ENCODE results near the gene MAN2A1. TPM values are rescaled to one million over a fixed set of nuclear protein-coding genes. Genes with fewer than 3 reads are reported as not detected.
"Not testable (repeated sequence)": the region's sequence is repeated elsewhere in the genome, so short reads cannot be mapped to it uniquely, and the experiment has no call there.

Gene MAN2A1
- total and polyA plus RNA-seq, 2 donors: 22.2 to 66.4 TPM

DNA sequence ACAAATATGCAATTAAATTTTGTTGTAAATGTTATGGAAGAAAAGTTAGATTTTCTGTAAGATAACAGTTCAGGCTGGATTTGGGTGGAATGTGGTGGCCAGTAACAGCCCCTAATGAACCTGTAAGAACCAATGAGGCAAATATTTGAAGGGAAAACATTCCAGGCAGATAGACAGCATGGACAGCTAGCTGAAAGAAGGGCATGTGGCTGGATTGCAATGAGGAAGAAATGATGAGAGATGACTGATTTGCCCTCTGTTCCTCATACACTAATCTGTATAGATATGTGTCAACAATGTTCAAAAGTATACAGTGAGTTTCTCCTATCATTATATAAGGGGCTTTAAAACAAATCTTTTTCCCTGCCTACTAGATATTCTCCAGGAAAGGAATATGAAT, 58.8 kb downstream of the MAN2A1 start:
- no peak for DNase-seq (ENCODE audit: low read depth in 6 of 9, low spot score in 9 of 9)

GRCh38 chr5:109750463-109750862, 60.7 kb downstream of the MAN2A1 start:
- Histone ChIP-seq H3K4me3 (ENCODE audit: low read length in 2 of 2) (no peak overlapping the region), H3K27ac (ENCODE audit: low read depth in 1 of 2, low read length in 1 of 2) (no peak overlapping the region), H3K9me3 (ENCODE audit: control insufficient read depth in 2 of 2, insufficient read depth in 1 of 2, low read length in 1 of 2) (no peaks in the 10 kb centered on the region), H3K4me1 (ENCODE audit: control insufficient read depth in 2 of 2, insufficient read depth in 2 of 2, low read length in 2 of 2) (peaks cover 0 to 7% of the 10 kb centered on the region in 2 donors), H3K36me3 (ENCODE audit: control insufficient read depth in 2 of 2, insufficient read depth in 2 of 2, low read length in 1 of 2) (peaks cover 0 to 20% of the 10 kb centered on the region in 2 donors), H3K27me3 (ENCODE audit: control insufficient read depth in 2 of 2, insufficient read depth in 1 of 2, low read length in 1 of 2) (no peaks in the 10 kb centered on the region)
- no peak for DNase-seq (ENCODE audit: low read depth in 6 of 9, low spot score in 9 of 9)

More for the DNA sequence above, 58.8 kb downstream of the MAN2A1 start:
- no peak overlapping the region for H3K4me3 ChIP-seq (ENCODE audit: low read length in 2 of 2)
- H3K27ac ChIP-seq (ENCODE audit: low read depth in 1 of 2, low read length in 1 of 2): no peak overlapping the region
- H3K4me1 ChIP-seq (ENCODE audit: control insufficient read depth in 2 of 2, insufficient read depth in 2 of 2, low read length in 2 of 2): peaks cover 0 to 2% of the 10 kb centered on the region in 2 donors
- H3K27me3 ChIP-seq (ENCODE audit: control insufficient read depth in 2 of 2, insufficient read depth in 1 of 2, low read length in 1 of 2): no peaks in the 10 kb centered on the region
- H3K36me3 ChIP-seq (ENCODE audit: control insufficient read depth in 2 of 2, insufficient read depth in 2 of 2, low read length in 1 of 2): peaks cover 4 to 22% of the 10 kb centered on the region in 2 donors
- H3K9me3 ChIP-seq (ENCODE audit: control insufficient read depth in 2 of 2, insufficient read depth in 1 of 2, low read length in 1 of 2): no peaks in the 10 kb centered on the region

DNA sequence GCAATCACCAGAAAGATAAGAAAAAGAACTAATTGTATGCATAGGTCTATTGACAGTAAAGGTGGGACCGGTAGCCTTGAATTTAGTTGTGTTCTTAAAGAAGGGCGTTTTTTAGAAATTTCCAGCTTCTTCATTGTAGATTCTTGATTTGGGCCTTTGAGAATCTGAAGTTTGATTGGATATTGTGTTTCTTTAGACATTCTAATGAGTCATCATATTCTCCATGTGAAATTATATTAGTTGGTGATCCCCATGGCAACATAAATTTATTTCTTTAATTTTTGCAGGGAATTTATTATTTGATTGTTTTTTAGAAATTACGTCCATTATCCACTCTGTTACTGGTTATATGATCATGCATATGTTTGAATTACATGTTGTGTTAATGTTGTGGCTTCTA, 63.6 kb downstream of the MAN2A1 start:
- WGBS: 98% methylated on average over 3 of the region's 3 CpGs
- H3K27ac ChIP-seq (ENCODE audit: low read depth in 1 of 2, low read length in 1 of 2): no peak overlapping the region

DNA sequence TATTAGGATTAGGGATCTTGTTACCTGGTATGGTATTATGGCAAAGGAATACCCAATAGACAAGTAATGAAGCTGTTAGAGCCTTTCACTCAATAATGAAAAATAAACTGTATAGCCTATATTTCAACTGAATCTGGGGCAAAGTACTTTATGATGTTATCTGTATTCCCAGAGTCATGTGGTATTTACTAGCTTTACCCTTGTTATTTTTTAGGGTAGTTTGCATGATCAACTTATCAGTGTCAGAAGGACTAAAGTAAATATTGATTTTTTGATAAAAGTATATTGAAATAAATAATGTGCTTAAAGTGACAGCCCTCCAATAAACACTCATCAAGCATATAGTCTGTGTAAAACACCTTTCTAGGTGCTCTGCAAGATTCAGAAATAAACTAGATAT, 64.6 kb downstream of the MAN2A1 start:
- Histone ChIP-seq H3K9me3 (ENCODE audit: control insufficient read depth in 2 of 2, insufficient read depth in 1 of 2, low read length in 1 of 2) (no peaks in the 10 kb centered on the region), H3K27ac (ENCODE audit: low read depth in 1 of 2, low read length in 1 of 2) (no peak overlapping the region), H3K4me3 (ENCODE audit: low read length in 2 of 2) (no peak overlapping the region), H3K36me3 (ENCODE audit: control insufficient read depth in 2 of 2, insufficient read depth in 2 of 2, low read length in 1 of 2) (peaks cover 3 to 35% of the 10 kb centered on the region in 2 donors), H3K4me1 (ENCODE audit: control insufficient read depth in 2 of 2, insufficient read depth in 2 of 2, low read length in 2 of 2) (peaks cover 0 to 5% of the 10 kb centered on the region in 2 donors), H3K27me3 (ENCODE audit: control insufficient read depth in 2 of 2, insufficient read depth in 1 of 2, low read length in 1 of 2) (no peaks in the 10 kb centered on the region)
- DNase-seq (ENCODE audit: low read depth in 6 of 9, low spot score in 9 of 9): no peak

More for the DNA sequence above, 63.6 kb downstream of the MAN2A1 start:
- Histone ChIP-seq H3K36me3 (ENCODE audit: control insufficient read depth in 2 of 2, insufficient read depth in 2 of 2, low read length in 1 of 2) (peaks cover 3 to 35% of the 10 kb centered on the region in 2 donors), H3K4me3 (ENCODE audit: low read length in 2 of 2) (no peak overlapping the region), H3K4me1 (ENCODE audit: control insufficient read depth in 2 of 2, insufficient read depth in 2 of 2, low read length in 2 of 2) (peaks cover 0 to 7% of the 10 kb centered on the region in 2 donors), H3K9me3 (ENCODE audit: control insufficient read depth in 2 of 2, insufficient read depth in 1 of 2, low read length in 1 of 2) (no peaks in the 10 kb centered on the region), H3K27me3 (ENCODE audit: control insufficient read depth in 2 of 2, insufficient read depth in 1 of 2, low read length in 1 of 2) (no peaks in the 10 kb centered on the region)
- DNase-seq (ENCODE audit: low read depth in 6 of 9, low spot score in 9 of 9): no peak

DNA sequence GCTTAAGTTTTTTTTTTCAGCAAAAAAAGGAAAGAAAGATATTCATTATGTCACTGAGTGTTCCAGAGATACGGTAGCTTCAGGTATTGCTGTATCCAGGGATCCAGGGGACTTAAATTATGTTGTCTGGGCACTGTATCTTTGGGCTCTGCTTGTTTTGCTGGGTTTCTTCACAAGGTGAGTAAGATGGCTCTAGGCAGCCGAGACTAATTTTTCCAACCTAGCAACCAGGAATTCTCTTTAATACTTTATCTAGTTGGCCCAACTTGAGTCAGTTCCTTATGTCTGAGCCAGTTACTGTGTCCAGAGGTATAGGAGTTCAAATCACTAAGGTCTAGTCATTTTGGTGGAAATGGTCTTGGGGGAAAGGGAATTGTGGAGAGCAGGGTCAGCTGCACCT, 66.0 kb downstream of the MAN2A1 start:
- H3K4me3 ChIP-seq (ENCODE audit: low read length in 2 of 2): no peak overlapping the region
- peaks cover 0 to 5% of the 10 kb centered on the region in 2 donors for H3K4me1 ChIP-seq (ENCODE audit: control insufficient read depth in 2 of 2, insufficient read depth in 2 of 2, low read length in 2 of 2)
- peaks cover 3 to 35% of the 10 kb centered on the region in 2 donors for H3K36me3 ChIP-seq (ENCODE audit: control insufficient read depth in 2 of 2, insufficient read depth in 2 of 2, low read length in 1 of 2)
- 49% methylated on average over 2 of the region's 2 CpGs for WGBS
- no peaks in the 10 kb centered on the region for H3K27me3 ChIP-seq (ENCODE audit: control insufficient read depth in 2 of 2, insufficient read depth in 1 of 2, low read length in 1 of 2)
- H3K9me3 ChIP-seq (ENCODE audit: control insufficient read depth in 2 of 2, insufficient read depth in 1 of 2, low read length in 1 of 2): no peaks in the 10 kb centered on the region
- H3K27ac ChIP-seq (ENCODE audit: low read depth in 1 of 2, low read length in 1 of 2): no peak overlapping the region
- DNase-seq (ENCODE audit: low read depth in 6 of 9, low spot score in 9 of 9): no peak

DNA sequence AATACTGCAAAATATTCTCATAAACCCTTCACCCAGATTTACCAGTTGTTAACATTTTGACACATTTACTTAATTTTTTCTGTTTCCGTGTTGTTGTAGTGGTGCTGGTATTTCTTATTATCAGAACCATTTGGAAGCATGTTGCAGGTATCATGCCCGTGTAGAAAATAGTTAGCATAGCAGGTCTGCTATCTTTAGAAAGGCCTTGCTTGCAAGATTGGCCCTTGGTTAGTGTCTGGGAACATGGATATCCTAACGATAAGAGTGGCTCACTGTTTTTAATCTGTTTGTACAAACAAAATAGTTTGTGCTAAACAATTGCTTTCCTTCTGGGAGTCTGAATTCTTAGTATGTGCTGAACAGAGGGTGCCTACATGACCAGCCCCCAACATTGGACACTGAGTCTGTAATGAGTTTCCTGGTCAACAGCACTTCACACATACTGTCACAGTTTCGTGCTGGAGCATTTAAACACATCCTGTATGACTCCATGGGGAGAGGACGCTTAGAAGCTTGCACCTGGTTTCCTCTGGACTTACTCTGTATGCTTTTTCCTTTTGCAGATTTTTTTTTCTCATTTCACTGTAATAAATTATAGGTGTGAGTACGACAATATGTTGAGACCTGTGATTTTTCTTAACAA, 66.9 kb downstream of the MAN2A1 start:
- 93% methylated on average over 6 of the region's 6 CpGs for WGBS
- Histone ChIP-seq H3K4me1 (ENCODE audit: control insufficient read depth in 2 of 2, insufficient read depth in 2 of 2, low read length in 2 of 2) (peaks cover 0 to 5% of the 10 kb centered on the region in 2 donors), H3K27ac (ENCODE audit: low read depth in 1 of 2, low read length in 1 of 2) (no peak overlapping the region), H3K36me3 (ENCODE audit: control insufficient read depth in 2 of 2, insufficient read depth in 2 of 2, low read length in 1 of 2) (peaks cover 3 to 35% of the 10 kb centered on the region in 2 donors), H3K4me3 (ENCODE audit: low read length in 2 of 2) (no peak overlapping the region), H3K9me3 (ENCODE audit: control insufficient read depth in 2 of 2, insufficient read depth in 1 of 2, low read length in 1 of 2) (no peaks in the 10 kb centered on the region), H3K27me3 (ENCODE audit: control insufficient read depth in 2 of 2, insufficient read depth in 1 of 2, low read length in 1 of 2) (no peaks in the 10 kb centered on the region)
- no peak for DNase-seq (ENCODE audit: low read depth in 6 of 9, low spot score in 9 of 9)

GRCh38 chr5:109757490-109757889, 67.8 kb downstream of the MAN2A1 start:
- H3K9me3 ChIP-seq (ENCODE audit: control insufficient read depth in 2 of 2, insufficient read depth in 1 of 2, low read length in 1 of 2): no peaks in the 10 kb centered on the region
- H3K27me3 ChIP-seq (ENCODE audit: control insufficient read depth in 2 of 2, insufficient read depth in 1 of 2, low read length in 1 of 2): no peaks in the 10 kb centered on the region
- H3K36me3 ChIP-seq (ENCODE audit: control insufficient read depth in 2 of 2, insufficient read depth in 2 of 2, low read length in 1 of 2): peaks cover 6 to 34% of the 10 kb centered on the region in 2 donors
- H3K4me3 ChIP-seq (ENCODE audit: low read length in 2 of 2): no peak overlapping the region
- no peak for DNase-seq (ENCODE audit: low read depth in 6 of 9, low spot score in 9 of 9)
- H3K27ac ChIP-seq (ENCODE audit: low read depth in 1 of 2, low read length in 1 of 2): no peak overlapping the region
- H3K4me1 ChIP-seq (ENCODE audit: control insufficient read depth in 2 of 2, insufficient read depth in 2 of 2, low read length in 2 of 2): peaks cover 0 to 8% of the 10 kb centered on the region in 2 donors

- Histone ChIP-seq H3K27me3 (ENCODE audit: control insufficient read depth in 2 of 2, insufficient read depth in 1 of 2, low read length in 1 of 2) (no peaks in the 10 kb centered on the region), H3K27ac (ENCODE audit: low read depth in 1 of 2, low read length in 1 of 2) (no peak overlapping the region), H3K4me3 (ENCODE audit: low read length in 2 of 2) (no peak overlapping the region), H3K4me1 (ENCODE audit: control insufficient read depth in 2 of 2, insufficient read depth in 2 of 2, low read length in 2 of 2) (peaks cover 0 to 4% of the 10 kb centered on the region in 2 donors), H3K9me3 (ENCODE audit: control insufficient read depth in 2 of 2, insufficient read depth in 1 of 2, low read length in 1 of 2) (no peaks in the 10 kb centered on the region), H3K36me3 (ENCODE audit: control insufficient read depth in 2 of 2, insufficient read depth in 2 of 2, low read length in 1 of 2) (peaks cover 16 to 46% of the 10 kb centered on the region in 2 donors)
- no peak for DNase-seq (ENCODE audit: low read depth in 6 of 9, low spot score in 9 of 9)
These were observed 69.6 kb downstream of the MAN2A1 start for GRCh38 chr5:109759306-109759705.

GRCh38 chr5:109760130-109760529, 70.4 kb downstream of the MAN2A1 start:
- DNase-seq (ENCODE audit: low read depth in 6 of 9, low spot score in 9 of 9); H3K4me1 ChIP-seq (ENCODE audit: control insufficient read depth in 2 of 2, insufficient read depth in 2 of 2, low read length in 2 of 2); H3K9me3 ChIP-seq (ENCODE audit: control insufficient read depth in 2 of 2, insufficient read depth in 1 of 2, low read length in 1 of 2); H3K27ac ChIP-seq (ENCODE audit: low read depth in 1 of 2, low read length in 1 of 2); H3K4me3 ChIP-seq (ENCODE audit: low read length in 2 of 2); H3K27me3 ChIP-seq (ENCODE audit: control insufficient read depth in 2 of 2, insufficient read depth in 1 of 2, low read length in 1 of 2): not testable (repeated sequence)
- peaks cover 16 to 44% of the 10 kb centered on the region in 2 donors for H3K36me3 ChIP-seq (ENCODE audit: control insufficient read depth in 2 of 2, insufficient read depth in 2 of 2, low read length in 1 of 2)
- whole genome bisulfite sequencing: 96% methylated on average over 4 of the region's 4 CpGs
